ENCODE data around the gene FUZ. TPM values are rescaled to one million over a fixed set of nuclear protein-coding genes. Genes with fewer than 3 reads are reported as not detected.

The FUZ gene
- total RNA-seq, 1 experiment from 2014 or later, result 10.9 TPM

- no TSS peak for BruUV-seq (replicated peaks)
- ChIA-PET POLR2A (ENCODE audit: unreplicated experiment) (no interaction called here), CTCF (no interaction called here)
- H3F3A ChIP-seq (ENCODE audit: low read length, unreplicated experiment), result no peaks in the 10 kb centered on the region
- no peaks in the 10 kb centered on the region for H3K4me1 ChIP-seq (ENCODE audit: insufficient read depth, low read length)
- no peak overlapping the region for H3K27ac ChIP-seq (ENCODE audit: low read length)
- no peaks in the 10 kb centered on the region for H3K27me3 ChIP-seq (ENCODE audit: low read length)
- ATAC-seq (no peak), DNase-seq (no peak)
- H3K9me2 ChIP-seq (replicated peaks; ENCODE audit: low read length), result no peaks in the 10 kb centered on the region
- intact Hi-C loops (cut with micrococcal nuclease), result no loop called here
- H3K4me3 ChIP-seq (ENCODE audit: low read length), result no peak overlapping the region
- peaks cover 26% of the 10 kb centered on the region for H3K36me3 ChIP-seq (ENCODE audit: low read depth, low read length)
- no peak overlapping the region for H2AFZ ChIP-seq (ENCODE audit: low read length)
- no peak overlapping the region for H3K9ac ChIP-seq (ENCODE audit: low read length)
- no peaks in the 10 kb centered on the region for H3K79me2 ChIP-seq (ENCODE audit: low read length)
- no peaks in the 10 kb centered on the region for H4K20me1 ChIP-seq (ENCODE audit: low read length)
- no peak for TF ChIP-seq EZH2phosphoT487 (IDR thresholded peaks at IDR 0.05; ENCODE audit: borderline replicate concordance, low read length)
- no peak for TF ChIP-seq EZH2 (IDR thresholded peaks at IDR 0.05; ENCODE audit: low read length, unreplicated experiment)
- TF ChIP-seq CTCF (conservative IDR thresholded peaks at IDR 0.05; ENCODE audit: low read depth, low read length), result no peak
- H3K9me3 ChIP-seq (ENCODE audit: low read length), result no peaks in the 10 kb centered on the region
- no peak overlapping the region for H3K4me2 ChIP-seq (ENCODE audit: low read length)
These were observed 23.3 kb upstream of the FUZ start for GRCh38 chr19:49836176-49837008.

GRCh38 chr19:49835562-49835961, 22.5 kb upstream of the FUZ start:
- Histone ChIP-seq H3K9ac (ENCODE audit: low read length) (no peak overlapping the region), H3K27me3 (ENCODE audit: low read length) (no peaks in the 10 kb centered on the region), H3K9me2 (replicated peaks; ENCODE audit: low read length) (no peaks in the 10 kb centered on the region), H3K9me3 (ENCODE audit: low read length) (no peaks in the 10 kb centered on the region), H3K4me3 (ENCODE audit: low read length) (no peak overlapping the region), H3K4me1 (ENCODE audit: insufficient read depth, low read length) (no peaks in the 10 kb centered on the region), H3K79me2 (ENCODE audit: low read length) (no peaks in the 10 kb centered on the region), H3K27ac (ENCODE audit: low read length) (no peak overlapping the region), H3K36me3 (ENCODE audit: low read depth, low read length) (peaks cover 27% of the 10 kb centered on the region), H3K4me2 (ENCODE audit: low read length) (no peak overlapping the region), H2AFZ (ENCODE audit: low read length) (no peak overlapping the region), H4K20me1 (ENCODE audit: low read length) (no peaks in the 10 kb centered on the region), H3F3A (ENCODE audit: low read length, unreplicated experiment) (no peaks in the 10 kb centered on the region)
- intact Hi-C loops (cut with micrococcal nuclease), result no loop called here
- no TSS peak for BruUV-seq (replicated peaks)
- ChIA-PET CTCF (interaction anchor here (0.6 kb wide), 1 partner anchor 85 kb away, joined by 17 read pairs; no protein-coding TSS in a partner anchor), POLR2A (ENCODE audit: unreplicated experiment) (no interaction called here)
- ATAC-seq (no peak), DNase-seq (no peak)
- no peak for TF ChIP-seq EZH2 (IDR thresholded peaks at IDR 0.05; ENCODE audit: low read length, unreplicated experiment)
- TF ChIP-seq CTCF (conservative IDR thresholded peaks at IDR 0.05; ENCODE audit: low read depth, low read length), result no peak
- TF ChIP-seq EZH2phosphoT487 (IDR thresholded peaks at IDR 0.05; ENCODE audit: borderline replicate concordance, low read length), result no peak

- BruUV-seq (replicated peaks), result no TSS peak
These were observed 20.5 kb upstream of the FUZ start for GRCh38 chr19:49833599-49833998.

More at GRCh38 chr19:49833599-49833998, 20.5 kb upstream of the FUZ start:
- Histone ChIP-seq H3K36me3 (ENCODE audit: low read depth, low read length) (peaks cover 26% of the 10 kb centered on the region; the same call in 1 of the 2 replicates), H3K4me1 (ENCODE audit: insufficient read depth, low read length) (no peaks in the 10 kb centered on the region), H3F3A (ENCODE audit: low read length, unreplicated experiment) (no peaks in the 10 kb centered on the region), H2AFZ (ENCODE audit: low read length) (no peak overlapping the region), H3K79me2 (ENCODE audit: low read length) (no peaks in the 10 kb centered on the region), H3K27ac (ENCODE audit: low read length) (no peak overlapping the region), H3K9ac (ENCODE audit: low read length) (no peak overlapping the region), H3K9me2 (replicated peaks; ENCODE audit: low read length) (no peaks in the 10 kb centered on the region), H3K4me3 (ENCODE audit: low read length) (no peak overlapping the region), H3K9me3 (ENCODE audit: low read length) (no peaks in the 10 kb centered on the region), H3K27me3 (ENCODE audit: low read length) (no peaks in the 10 kb centered on the region), H3K4me2 (ENCODE audit: low read length) (no peak overlapping the region), H4K20me1 (ENCODE audit: low read length) (no peaks in the 10 kb centered on the region)
- intact Hi-C loops (cut with micrococcal nuclease), result no loop called here
- TF ChIP-seq CTCF (conservative IDR thresholded peaks at IDR 0.05; ENCODE audit: low read depth, low read length), result no peak
- no peak for TF ChIP-seq EZH2phosphoT487 (IDR thresholded peaks at IDR 0.05; ENCODE audit: borderline replicate concordance, low read length)
- TF ChIP-seq EZH2 (IDR thresholded peaks at IDR 0.05; ENCODE audit: low read length, unreplicated experiment), result no peak
- DNase-seq (no peak), ATAC-seq (no peak)
- ChIA-PET CTCF (no interaction called here), POLR2A (ENCODE audit: unreplicated experiment) (no interaction called here)

All from PC-3 (cell line).